SIG-M5 (cell line): ENCODE data around the gene CWC27.
"Not testable (repeated sequence)": the region's sequence is repeated elsewhere in the genome, so short reads cannot be mapped to it uniquely, and the experiment has no call there.

ENCODE experiments used
- DNase-seq: peaks from one replicate; lab custom pipeline; 2025; lab: John Stamatoyannopoulos, UW

CWC27 gene

GRCh38 chr5:64789457-64789856 lies 20.7 kb downstream of the CWC27 start:
- DNase-seq, result no peak

- no peak for DNase-seq
These were observed 21.5 kb downstream of the CWC27 start for GRCh38 chr5:64790210-64790609.

- DNase-seq, result no peak
These were observed 23.7 kb downstream of the CWC27 start for GRCh38 chr5:64792469-64792868.

- DNase-seq, result no peak
These were observed 25.5 kb downstream of the CWC27 start for GRCh38 chr5:64794053-64794770.

GRCh38 chr5:64796301-64796700 lies 27.6 kb downstream of the CWC27 start:
- DNase-seq, result no peak

GRCh38 chr5:64800926-64801325 lies 32.2 kb downstream of the CWC27 start:
- DNase-seq, result no peak

GRCh38 chr5:64806537-64806936 lies 37.8 kb downstream of the CWC27 start:
- no peak for DNase-seq

- no peak for DNase-seq
These were observed 38.8 kb downstream of the CWC27 start for GRCh38 chr5:64807520-64807919.

- peak; percentile 16 for DNase-seq
These were observed 42.4 kb downstream of the CWC27 start for GRCh38 chr5:64811050-64811640.

- DNase-seq, result no peak
These were observed 45.3 kb downstream of the CWC27 start for GRCh38 chr5:64814073-64814472.

GRCh38 chr5:64818245-64818644 lies 49.5 kb downstream of the CWC27 start:
- no peak for DNase-seq

GRCh38 chr5:64819345-64819744 lies 50.6 kb downstream of the CWC27 start:
- not testable (repeated sequence) for DNase-seq

- no peak for DNase-seq
These were observed 53.6 kb downstream of the CWC27 start for GRCh38 chr5:64822320-64822719.

- DNase-seq, result no peak
These were observed 57.8 kb downstream of the CWC27 start for GRCh38 chr5:64826541-64826940.

- DNase-seq, result no peak
These were observed 59.0 kb downstream of the CWC27 start for GRCh38 chr5:64827703-64828102.

GRCh38 chr5:64830650-64831049 lies 61.9 kb downstream of the CWC27 start:
- not testable (repeated sequence) for DNase-seq

GRCh38 chr5:64831996-64832395 lies 63.3 kb downstream of the CWC27 start:
- DNase-seq, result no peak

GRCh38 chr5:64834037-64834436 lies 65.3 kb downstream of the CWC27 start:
- DNase-seq, result no peak

- DNase-seq, result no peak
These were observed 65.9 kb downstream of the CWC27 start for GRCh38 chr5:64834611-64835010.

- no peak for DNase-seq
These were observed 66.5 kb downstream of the CWC27 start for GRCh38 chr5:64835266-64835665.

GRCh38 chr5:64836190-64836755 lies 67.5 kb downstream of the CWC27 start:
- no peak for DNase-seq

- no peak for DNase-seq
These were observed 68.1 kb downstream of the CWC27 start for GRCh38 chr5:64836786-64837185.

- DNase-seq, result no peak
These were observed 69.6 kb downstream of the CWC27 start for GRCh38 chr5:64838376-64838775.

- no peak for DNase-seq
These were observed 70.1 kb downstream of the CWC27 start for GRCh38 chr5:64838803-64839202.
